A673 (cell line): Measurements from ENCODE around the gene ART1.
"Not testable (repeated sequence)": the region's sequence is repeated elsewhere in the genome, so short reads cannot be mapped to it uniquely, and the experiment has no call there.

Experiments
- CTCF ChIP-seq: fragments of 300-800, 200-600 bp; sonication (generic); conservative IDR thresholded peaks from 2 replicates; pipeline ENCODE4 v1.5.1; 2017; ENCODE audit warnings: low read depth, mild to moderate bottlenecking, antibody characterized with exemption, low read length, moderate library complexity, mixed read lengths
- EZH2 ChIP-seq: fragments of 200-600 bp; sonication (generic); IDR thresholded peaks from 2 replicates; pipeline ENCODE4 v1.6.1; 2017; ENCODE audit warnings: borderline replicate concordance, low read depth, mild to moderate bottlenecking, mixed read lengths, antibody characterized with exemption, low read length; ENCODE audit not compliant: poor library complexity, severe bottlenecking

- not testable (repeated sequence) for TF ChIP-seq CTCF, EZH2
Measured at GRCh38 chr11:3597743-3598142, 47.2 kb upstream of the ART1 start.
